Astrocyte of the hippocampus (primary cell): ENCODE measurements around the gene LRRC17.
"Not testable (repeated sequence)": the region's sequence is repeated elsewhere in the genome, so short reads cannot be mapped to it uniquely, and the experiment has no call there.

ENCODE experiments used
- DNase-seq: peaks from one replicate; pipeline ENCODE4 v3.0.0; 2011; ENCODE audit warnings: low read depth, low spot score

Gene LRRC17

DNA sequence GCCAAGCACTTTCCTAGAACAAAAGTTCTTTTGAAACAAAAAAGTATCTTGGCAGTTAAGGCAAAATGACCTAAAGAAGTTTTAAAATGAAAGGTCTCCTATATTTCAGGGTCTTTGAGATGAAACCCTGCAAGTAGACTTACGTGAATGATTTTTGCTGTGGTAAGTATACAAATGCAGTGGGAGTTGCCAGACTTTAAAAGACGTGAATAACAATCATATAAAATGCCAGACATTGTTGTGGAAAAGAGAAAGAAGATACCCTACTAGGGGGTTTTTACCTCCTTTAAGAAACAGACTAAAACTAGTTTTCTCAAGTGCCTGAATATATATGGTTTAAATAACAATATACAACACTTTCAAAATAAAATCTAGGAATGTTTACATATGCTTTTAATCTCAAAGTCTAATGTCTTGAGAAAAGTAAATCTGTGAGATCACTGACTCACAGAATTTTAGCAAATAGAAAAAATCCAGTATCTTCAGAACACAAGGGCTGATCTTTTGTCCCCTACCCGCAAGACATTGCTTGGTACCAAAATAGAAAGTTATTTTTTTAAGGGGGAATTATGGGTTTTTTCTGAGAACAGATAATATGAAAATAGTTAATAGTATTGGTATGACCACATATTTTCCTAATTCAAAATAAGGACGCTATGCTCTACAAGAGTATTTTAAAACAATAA lies 29.5 kb downstream of the LRRC17 start:
- no peak for DNase-seq

DNA sequence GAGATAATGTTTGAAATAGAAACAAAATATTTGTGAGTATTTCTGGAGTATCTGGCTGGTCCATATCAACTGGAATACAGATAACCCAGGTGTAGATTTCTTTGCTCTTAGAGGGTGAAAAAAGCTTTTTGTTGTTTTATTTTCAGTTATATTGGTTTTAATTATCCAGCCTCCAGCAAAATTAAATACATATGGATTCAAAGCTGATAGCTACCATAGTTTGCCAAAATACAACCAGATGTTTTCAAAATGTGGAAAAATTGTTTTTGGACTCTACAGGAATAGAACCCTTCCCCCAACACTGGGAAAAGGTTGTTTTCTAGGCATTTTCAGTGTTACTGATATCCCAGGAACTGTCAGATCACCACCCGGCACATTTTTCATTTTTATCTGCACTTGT lies 30.1 kb downstream of the LRRC17 start:
- no peak for DNase-seq

DNA sequence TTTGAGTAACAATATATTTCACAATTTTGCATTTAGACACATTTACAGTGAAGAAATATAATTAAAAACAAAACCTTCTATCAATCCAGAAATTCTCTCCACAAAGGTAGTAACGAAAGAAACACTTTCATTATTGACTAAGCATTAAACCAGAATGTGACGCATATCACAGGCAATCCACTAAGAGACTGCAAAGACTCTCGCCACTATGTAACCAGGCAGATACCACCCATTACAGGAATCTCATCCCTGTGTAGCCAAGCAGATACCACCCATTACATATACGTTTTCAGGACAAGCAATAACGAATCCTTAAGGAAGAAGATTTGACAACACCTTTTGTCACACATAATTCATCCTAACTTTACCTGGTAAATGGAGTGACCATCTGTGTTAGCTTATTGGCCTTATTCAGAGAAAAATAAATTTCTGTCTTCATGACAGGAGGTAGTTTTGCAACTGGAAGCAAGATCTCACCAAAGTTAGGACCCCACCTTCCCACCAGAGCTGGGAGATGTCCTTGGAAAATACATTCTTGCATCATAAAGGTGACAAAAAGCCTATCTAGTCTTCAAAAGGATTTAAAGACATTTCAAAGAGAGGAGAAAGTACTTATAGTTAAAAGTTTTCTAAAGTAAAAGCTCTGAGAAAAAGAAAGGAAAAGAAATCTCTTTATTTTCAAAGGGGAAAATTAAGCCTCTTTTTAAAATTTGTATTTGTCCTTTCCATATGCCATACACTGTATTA lies 30.8 kb downstream of the LRRC17 start:
- no peak for DNase-seq

DNA sequence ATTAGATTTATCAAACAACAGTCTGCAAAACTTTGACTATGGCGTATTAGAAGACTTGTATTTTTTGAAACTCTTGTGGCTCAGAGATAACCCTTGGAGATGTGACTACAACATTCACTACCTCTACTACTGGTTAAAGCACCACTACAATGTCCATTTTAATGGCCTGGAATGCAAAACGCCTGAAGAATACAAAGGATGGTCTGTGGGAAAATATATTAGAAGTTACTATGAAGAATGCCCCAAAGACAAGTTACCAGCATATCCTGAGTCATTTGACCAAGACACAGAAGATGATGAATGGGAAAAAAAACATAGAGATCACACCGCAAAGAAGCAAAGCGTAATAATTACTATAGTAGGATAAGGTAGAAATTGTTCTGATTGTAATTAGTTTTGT lies 31.4 kb downstream of the LRRC17 start:
- DNase-seq, result no peak

DNA sequence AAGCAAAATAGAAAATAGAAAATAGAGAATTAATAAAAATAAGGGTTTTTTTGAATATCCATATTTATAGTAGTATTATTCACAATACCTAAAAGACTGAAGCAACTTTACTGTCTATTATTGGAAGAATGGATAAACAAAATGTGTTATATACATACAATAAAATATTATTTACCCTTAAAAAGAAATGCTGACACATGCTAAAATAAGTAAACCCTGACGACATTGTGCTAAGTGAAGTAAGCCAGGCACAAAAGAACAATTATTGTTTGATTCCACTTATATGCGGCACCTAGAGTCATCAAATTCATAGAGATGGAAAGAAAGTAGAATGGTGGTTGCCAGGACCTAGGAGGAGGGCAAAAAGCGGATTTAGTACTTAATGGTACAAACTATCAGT lies 39.0 kb downstream of the LRRC17 start:
- no peak for DNase-seq

DNA sequence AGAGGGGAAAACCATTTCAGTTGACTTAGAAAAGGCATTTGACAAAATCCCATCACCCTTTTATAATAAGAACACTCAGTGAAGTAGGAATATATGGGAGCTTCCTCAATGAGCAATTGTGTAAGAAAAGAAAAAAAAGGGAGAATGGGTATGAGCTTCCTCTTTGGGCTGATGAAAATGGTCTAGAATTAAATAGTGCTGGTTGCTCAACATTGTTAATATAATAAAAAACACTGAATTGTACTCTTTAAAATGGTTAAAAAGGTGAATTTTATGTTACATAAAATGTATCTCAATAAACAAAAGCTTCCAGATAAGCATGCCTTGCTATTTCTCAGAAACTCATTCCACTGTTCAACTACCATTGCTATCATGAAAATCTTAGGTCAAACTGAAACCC lies 40.6 kb downstream of the LRRC17 start:
- DNase-seq, result no peak

DNA sequence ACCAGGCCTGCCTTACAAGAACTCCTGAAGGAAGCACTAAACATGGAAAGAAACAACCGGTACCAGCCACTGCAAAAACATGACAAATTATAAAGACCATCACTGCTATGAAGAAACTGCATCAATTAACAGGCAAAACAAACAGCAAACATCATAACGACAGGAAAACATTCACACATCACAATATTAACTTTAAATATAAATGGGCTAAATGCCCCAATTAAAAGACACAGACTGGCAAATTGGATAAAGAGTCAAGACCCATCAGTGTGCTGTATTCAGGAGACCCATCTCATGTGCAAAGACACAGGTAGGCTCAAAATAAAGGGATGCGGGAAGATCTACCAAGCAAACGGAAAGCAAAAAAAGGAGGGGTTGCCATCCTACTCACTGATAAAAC lies 41.6 kb downstream of the LRRC17 start:
- DNase-seq, result not testable (repeated sequence)

DNA sequence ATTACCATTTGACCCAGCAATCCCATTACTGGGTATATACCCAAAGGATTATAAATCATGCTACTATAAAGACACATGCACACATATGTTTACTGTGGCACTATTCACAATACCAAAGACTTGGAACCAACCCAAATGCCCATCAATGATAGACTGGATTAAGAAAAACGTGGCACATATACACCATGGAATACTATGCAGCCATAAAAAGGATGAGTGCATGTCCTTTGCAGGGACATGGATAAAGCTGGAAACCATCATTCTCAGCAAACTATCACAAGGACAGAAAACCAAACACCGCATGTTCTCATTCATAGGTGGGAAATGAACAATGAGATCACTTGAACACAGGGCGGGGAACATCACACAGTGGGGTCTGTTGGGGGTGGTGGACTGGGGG lies 45.2 kb downstream of the LRRC17 start:
- not testable (repeated sequence) for DNase-seq

DNA sequence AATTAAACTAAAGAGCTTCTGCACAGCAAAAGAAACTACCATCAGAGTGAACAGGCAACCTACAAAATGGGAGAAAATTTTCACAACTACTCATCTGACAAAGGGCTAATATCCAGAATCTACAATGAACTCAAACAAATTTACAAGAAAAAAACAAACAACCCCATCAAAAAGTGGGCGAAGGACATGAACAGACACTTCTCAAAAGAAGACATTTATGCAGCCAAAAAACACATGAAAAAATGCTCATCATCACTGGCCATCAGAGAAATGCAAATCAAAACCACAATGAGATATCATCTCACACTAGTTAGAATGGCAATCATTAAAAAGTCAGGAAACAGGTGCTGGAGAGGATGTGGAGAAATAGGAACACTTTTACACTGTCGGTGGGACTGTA lies 49.2 kb downstream of the LRRC17 start:
- not testable (repeated sequence) for DNase-seq

DNA sequence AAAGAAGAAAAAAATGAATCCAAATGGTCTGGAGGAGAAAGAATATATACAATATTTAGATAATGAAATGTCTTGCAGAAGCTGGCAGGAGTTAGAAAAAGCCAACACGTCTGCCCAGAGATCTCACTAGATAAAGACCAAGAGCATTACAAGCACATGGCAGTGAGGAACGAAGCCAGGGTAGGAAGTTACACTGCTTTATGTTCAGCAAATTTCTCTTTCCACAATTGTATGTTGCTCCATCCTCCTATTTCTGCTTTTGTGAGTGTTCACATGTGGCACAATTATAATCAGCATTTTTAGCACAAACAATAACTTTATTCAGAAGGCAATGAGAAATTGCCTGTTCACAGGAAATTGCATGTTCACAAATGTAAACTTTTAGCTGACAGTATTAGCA lies 53.7 kb downstream of the LRRC17 start:
- DNase-seq, result no peak

DNA sequence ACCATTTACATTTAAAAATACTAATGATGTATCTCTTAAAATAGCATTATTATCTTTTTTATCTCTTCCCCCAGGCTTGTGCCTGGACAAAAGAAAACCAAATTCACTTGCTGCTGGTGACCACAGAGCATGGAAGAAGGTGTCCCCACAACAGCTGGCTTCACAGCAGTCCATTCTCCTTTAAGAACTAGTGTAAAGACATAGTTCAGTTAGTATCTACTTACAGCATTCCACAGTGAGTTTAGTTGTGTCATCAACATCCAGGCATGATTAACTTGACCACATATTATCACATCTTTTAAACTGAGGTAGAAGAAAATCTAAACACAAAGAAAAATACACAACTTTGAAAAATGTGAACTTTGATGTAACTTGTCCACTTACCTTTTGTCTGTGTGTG lies 55.0 kb downstream of the LRRC17 start:
- DNase-seq, result no peak

DNA sequence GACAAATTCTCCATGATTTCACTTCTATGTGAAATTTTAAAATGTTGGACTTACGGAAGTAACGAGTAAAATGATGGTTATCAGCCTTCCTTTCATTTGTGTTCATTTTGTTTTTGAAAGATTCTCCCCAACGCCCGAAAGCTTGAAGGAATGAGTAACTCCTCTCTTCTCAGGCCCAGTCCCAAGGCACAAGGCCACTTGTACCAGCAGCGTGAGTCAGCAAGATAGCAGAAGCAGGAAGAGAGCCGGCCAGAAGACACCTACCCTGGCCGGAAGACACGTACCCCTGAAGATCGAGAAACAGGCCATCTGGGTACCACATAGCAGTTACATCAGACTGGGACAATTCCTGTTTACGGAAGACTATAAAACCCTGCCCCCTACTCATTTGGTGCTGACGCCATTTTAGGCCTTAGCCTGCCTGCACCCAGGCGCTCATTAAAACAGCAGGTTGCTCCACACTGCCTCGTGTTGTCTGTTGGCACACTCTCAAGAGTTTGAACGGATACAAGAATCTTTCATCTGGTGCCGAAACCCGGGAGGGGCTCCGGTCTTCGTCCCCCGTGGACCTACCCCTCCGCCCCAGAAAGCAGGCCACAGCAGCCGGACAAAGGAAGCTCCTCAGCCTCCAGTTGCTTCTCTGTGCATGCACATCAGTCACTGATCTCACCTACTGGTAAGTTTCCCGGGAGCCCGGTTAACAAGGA lies 60.4 kb downstream of the LRRC17 start:
- DNase-seq, result no peak

DNA sequence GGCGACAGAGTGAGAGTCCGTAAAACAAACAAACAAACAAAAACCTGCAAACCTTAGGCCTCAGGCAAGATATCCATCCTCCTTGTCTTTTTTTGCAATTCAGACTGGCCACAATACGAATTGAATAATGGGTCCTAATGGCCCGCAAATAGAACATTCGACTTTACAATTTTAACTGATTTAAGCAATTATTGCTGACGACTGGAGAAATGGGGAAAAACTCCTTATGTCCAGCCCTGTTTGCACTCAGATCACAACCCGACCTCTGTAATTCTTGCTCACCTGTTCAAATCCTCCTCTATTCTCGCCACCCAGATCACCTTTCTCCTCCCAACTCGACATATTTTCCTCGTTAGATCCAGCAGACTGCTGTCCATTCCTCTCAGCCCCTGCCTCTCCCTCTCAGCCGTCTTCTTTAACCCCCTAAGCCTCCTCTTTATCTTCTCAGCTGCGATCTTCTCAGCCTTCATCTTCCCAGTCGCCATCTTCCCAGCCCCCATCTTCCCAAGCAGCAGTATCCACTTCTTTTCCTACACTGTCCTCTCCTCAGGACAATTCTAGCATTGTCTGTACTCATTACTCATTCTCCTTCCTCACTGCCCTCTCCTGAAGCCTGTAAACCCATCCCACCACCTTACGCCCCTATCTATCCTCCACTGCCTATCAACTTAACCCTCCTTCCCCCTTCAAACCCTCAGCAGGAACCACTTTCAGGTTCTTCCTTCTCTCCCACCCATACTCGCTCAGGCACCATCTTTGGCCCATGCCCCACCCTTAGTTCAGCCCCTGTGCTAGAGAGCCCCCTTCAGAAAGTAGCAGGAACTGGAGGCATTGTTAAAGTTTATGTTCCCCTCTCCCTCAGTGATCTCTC lies 61.8 kb downstream of the LRRC17 start:
- DNase-seq, result no peak

DNA sequence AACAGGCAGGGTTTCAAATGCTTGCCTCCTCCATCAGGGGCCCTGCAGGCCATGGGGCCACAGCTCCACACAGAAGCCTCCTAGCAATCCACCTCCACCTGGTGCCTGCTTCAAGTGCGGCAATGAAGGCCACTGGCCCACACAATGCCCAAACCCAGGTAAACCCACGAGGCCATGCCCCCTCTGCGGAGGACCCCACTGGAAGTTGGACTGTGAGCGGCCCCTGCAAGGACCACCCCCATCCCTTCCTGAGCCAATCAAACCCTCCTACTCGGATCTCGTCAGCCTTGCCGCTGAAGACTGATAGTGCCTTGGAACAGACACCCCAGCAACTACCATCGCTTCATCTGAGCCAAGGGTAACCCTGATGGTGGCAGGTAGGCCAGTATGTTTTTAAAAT lies 63.1 kb downstream of the LRRC17 start:
- DNase-seq, result no peak

DNA sequence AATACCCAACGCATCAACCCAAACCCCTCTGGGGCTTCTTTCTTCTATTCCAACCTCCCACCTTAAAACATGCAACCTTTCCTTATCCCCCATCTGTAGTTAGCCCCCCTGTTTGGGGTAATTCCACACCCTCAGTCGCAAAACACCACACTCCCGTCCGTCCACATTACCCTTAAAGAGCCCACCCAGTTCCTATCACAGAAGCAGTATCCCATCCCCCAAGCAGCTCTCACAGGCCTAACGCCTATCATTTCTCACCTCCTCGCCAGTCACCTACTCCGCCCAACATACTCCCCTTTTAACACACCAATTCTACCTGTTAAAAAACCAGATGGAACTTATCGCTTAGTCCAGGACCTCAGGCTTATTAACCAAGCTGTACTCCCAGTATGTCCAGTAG lies 63.7 kb downstream of the LRRC17 start:
- DNase-seq, result no peak

DNA sequence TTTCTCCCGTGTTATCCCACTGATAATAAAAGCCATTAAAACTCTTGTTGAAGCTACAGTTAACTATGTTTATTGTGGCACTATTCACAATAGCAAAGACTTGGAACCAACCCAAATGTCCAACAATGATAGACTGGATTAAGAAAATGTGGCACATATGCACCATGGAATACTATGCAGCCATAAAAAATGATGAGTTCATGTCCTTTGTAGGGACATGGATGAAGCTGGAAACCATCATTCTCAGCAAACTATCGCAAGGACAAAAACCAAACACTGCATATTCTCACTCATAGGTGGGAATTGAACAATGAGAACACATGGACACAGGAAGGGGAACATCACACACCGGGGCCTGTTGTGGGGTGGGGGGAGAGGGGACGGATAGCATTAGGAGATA lies 64.8 kb downstream of the LRRC17 start:
- DNase-seq, result not testable (repeated sequence)

DNA sequence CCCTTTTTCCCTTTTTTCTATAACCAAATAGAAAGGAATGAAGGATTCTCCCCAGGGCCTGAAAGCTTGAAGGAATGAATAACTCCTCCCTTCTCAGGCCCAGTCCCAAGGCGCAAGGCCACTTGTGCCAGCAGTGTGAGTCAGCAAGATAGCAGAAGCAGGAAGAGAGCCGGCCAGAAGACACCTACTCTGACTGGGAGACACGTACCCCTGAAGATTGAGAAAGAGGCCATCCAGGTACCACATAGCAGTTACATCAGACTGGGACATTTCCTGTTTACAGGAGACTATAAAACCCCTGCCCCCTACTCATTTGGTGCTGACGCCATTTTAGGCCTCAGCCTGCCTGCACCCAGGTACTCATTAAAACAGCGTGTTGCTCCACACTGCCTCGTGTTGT lies 65.5 kb downstream of the LRRC17 start:
- DNase-seq, result peak; percentile 62

DNA sequence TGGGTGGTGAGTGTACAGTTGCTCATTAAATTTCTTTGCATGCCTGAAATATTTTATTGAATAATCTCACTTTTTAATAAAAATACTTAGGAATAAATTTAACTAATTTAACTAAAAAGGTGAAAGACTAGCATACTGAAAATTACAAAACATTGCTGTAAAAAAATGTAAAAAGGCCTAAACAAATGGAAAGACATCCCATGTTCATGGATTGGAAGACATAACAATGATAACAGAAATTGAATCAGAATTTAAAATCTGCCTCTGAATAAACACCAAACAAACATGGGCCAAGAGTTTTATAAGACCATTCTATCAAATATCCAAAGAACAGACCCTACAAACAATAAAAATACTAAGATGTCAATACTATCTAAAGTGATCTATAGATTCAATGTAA lies 66.9 kb downstream of the LRRC17 start:
- no peak for DNase-seq

DNA sequence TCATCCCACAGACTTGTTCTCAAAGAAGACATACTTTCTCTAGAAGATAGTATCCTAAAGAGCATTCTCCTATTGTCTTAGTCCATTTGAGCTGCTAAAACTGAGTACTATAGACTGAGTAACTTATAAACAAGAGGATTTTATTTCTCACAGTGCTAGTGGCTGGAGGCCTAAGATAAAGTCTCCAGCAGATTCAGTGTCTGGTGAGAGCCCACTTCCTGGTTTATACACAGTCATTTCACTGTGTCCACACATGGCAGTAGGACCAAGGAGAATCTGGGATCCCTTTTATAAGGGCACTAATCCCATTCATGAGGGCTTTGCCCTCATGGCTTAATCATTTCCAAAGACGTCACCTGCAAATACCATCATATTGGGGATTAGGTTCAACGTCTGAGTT lies 68.7 kb downstream of the LRRC17 start:
- no peak for DNase-seq

DNA sequence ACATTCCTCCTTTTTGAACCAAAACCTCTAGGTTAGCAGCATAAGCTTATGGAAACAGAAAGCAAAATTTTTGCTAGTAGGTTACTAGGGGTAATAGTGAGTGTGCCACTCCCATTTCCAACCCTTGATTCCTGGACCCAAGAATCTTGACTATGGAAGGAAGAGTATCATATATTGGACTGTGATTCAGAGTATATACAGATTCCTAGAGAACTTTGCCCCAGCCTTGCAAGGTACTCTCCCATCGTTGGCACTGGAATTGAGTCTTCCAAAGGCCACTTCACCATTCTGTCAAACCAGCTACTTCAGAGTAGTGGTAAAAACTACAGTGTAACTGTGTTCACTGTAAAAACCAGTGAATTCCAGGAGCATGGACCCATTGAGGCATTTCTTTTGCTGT lies 69.4 kb downstream of the LRRC17 start:
- no peak for DNase-seq

DNA sequence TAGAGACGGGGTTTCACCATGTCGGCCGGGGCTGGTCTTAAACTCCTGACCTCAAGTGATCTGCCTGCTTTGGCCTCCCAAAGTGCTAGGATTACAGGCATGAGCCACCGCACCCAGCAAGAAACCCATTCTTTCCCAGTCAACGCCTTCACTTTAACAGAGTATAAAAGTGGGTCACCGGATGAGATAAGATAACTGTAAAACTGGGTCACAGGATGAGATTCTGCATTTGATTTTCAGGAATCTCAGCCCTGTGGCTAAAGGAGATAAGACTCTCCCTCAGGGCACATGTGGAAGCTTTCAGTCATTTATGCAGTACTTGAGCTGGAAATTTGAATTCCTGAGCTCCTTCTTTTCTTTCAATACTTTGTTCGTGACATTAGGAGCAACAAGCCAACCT lies 70.8 kb downstream of the LRRC17 start:
- no peak for DNase-seq
